ENCODE data around the gene MCRIP1.

MCRIP1 gene

DNA sequence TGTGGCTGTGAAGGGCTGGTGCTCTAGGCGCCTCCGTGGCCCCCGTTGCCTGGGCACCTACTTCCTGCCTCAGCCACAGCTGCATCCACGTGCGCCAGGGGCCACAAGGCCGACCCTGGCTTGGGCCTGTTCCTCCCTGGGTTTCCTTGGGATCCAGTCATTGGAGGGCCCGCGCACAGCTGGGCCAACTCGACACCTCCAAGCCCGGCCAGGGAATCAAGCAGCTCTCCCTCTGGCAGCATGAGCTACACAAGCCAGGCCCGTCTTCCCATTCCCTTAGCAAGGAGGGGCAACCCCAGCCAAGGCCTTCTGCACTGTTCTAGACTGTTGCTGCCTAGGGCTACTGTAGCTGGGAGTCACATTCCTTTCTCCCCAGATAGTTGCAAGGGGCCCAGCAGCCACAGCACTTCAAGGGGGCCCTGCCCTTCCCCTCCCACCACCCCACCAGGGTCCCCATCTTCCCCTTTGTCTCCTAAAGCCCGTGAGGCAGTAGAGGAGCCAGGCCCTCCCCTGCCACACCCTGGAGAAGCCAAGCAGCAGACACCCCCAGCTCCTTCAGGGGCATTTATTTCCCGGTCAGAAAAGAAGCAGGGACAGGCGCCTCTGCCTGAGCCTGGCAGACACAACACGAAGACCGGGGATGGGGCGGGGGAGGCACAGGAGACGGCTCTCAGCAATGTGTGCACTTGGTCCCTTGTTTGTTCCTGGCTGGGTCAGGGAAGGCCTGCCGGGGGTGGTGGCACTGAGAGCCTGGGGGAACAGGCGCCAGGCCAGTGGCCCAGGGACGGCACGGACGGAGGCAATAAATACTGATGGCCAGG lies 34.3 kb upstream of the MCRIP1 start (continued):
- TF ChIP-seq, protein P1, sequence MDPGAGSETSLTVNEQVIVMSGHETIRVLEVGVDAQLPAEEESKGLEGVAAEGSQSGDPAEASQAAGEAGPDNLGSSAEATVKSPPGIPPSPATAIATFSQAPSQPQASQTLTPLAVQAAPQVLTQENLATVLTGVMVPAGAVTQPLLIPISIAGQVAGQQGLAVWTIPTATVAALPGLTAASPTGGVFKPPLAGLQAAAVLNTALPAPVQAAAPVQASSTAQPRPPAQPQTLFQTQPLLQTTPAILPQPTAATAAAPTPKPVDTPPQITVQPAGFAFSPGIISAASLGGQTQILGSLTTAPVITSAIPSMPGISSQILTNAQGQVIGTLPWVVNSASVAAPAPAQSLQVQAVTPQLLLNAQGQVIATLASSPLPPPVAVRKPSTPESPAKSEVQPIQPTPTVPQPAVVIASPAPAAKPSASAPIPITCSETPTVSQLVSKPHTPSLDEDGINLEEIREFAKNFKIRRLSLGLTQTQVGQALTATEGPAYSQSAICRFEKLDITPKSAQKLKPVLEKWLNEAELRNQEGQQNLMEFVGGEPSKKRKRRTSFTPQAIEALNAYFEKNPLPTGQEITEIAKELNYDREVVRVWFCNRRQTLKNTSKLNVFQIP (CRISPR knock-in tag; IDR thresholded peaks at IDR 0.05; ENCODE audit: borderline replicate concordance, low read depth), result peak; percentile 65
- no peak for TF ChIP-seq BACH2 (CRISPR knock-in tag; IDR thresholded peaks at IDR 0.05; ENCODE audit: borderline replicate concordance)
- peak; percentile 91 for TF ChIP-seq ESRRG (CRISPR knock-in tag; IDR thresholded peaks at IDR 0.05)
- TF ChIP-seq ZNF8 (CRISPR knock-in tag; IDR thresholded peaks at IDR 0.05), result no peak; the same call in 1 of the 2 replicates
- 0 out of 2 replicates have a peak, but pooled peaks have one; percentile 24 for TF ChIP-seq PPARA (CRISPR knock-in tag; IDR thresholded peaks at IDR 0.05; ENCODE audit: borderline replicate concordance)
- TF ChIP-seq, protein P2, sequence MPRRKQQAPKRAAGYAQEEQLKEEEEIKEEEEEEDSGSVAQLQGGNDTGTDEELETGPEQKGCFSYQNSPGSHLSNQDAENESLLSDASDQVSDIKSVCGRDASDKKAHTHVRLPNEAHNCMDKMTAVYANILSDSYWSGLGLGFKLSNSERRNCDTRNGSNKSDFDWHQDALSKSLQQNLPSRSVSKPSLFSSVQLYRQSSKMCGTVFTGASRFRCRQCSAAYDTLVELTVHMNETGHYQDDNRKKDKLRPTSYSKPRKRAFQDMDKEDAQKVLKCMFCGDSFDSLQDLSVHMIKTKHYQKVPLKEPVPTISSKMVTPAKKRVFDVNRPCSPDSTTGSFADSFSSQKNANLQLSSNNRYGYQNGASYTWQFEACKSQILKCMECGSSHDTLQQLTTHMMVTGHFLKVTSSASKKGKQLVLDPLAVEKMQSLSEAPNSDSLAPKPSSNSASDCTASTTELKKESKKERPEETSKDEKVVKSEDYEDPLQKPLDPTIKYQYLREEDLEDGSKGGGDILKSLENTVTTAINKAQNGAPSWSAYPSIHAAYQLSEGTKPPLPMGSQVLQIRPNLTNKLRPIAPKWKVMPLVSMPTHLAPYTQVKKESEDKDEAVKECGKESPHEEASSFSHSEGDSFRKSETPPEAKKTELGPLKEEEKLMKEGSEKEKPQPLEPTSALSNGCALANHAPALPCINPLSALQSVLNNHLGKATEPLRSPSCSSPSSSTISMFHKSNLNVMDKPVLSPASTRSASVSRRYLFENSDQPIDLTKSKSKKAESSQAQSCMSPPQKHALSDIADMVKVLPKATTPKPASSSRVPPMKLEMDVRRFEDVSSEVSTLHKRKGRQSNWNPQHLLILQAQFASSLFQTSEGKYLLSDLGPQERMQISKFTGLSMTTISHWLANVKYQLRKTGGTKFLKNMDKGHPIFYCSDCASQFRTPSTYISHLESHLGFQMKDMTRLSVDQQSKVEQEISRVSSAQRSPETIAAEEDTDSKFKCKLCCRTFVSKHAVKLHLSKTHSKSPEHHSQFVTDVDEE (CRISPR knock-in tag; IDR thresholded peaks at IDR 0.05), result no peak
- TF ChIP-seq, protein P3, sequence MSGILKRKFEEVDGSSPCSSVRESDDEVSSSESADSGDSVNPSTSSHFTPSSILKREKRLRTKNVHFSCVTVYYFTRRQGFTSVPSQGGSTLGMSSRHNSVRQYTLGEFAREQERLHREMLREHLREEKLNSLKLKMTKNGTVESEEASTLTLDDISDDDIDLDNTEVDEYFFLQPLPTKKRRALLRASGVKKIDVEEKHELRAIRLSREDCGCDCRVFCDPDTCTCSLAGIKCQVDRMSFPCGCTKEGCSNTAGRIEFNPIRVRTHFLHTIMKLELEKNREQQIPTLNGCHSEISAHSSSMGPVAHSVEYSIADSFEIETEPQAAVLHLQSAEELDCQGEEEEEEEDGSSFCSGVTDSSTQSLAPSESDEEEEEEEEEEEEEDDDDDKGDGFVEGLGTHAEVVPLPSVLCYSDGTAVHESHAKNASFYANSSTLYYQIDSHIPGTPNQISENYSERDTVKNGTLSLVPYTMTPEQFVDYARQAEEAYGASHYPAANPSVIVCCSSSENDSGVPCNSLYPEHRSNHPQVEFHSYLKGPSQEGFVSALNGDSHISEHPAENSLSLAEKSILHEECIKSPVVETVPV (CRISPR knock-in tag; IDR thresholded peaks at IDR 0.05), result peak; percentile 39; the same call in 1 of the 2 replicates

DNA sequence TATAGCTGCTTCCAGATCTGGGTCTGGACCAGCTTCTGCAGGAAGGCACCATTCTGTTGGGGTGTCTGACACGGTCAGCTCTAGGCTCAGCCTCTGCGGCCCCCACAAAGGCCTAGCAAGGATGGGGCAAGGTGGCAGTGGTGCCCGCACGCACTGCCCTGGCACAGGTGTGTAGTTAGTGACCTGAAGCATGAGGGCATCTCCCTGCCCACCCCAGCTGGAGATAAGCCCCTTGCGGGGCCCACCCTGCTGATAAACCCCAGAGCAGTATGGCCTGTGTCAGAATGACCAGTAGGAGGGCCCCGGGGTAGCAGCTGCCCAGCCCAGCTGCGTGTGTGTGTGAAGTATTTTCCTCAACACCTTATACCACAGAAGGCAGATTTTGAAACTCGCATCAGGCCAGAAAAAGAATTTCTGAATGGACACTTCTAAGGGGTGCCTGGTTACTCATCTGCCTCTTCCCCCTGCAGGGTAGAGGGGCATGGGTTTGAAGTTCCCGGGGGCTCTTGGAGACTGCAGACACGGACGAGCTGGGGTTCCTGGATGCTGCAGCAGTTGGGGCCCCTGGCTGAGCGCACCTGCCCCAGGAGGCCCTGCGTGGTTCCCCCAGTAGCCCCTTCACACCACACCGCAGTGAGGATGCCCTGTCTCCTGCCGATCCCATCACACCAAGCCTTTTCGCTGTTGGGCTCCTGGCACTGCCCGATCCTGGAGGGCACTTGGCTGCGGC lies 33.5 kb upstream of the MCRIP1 start:
- ATAC-seq, result peak; percentile 2
- no peak for TF ChIP-seq ESRRG (CRISPR knock-in tag; IDR thresholded peaks at IDR 0.05)
- TF ChIP-seq, protein P2 (CRISPR knock-in tag; IDR thresholded peaks at IDR 0.05), result no peak
- no peak for TF ChIP-seq OSR1 (CRISPR knock-in tag; IDR thresholded peaks at IDR 0.05)
- TF ChIP-seq TOX (CRISPR knock-in tag; IDR thresholded peaks at IDR 0.05; ENCODE audit: borderline replicate concordance), result no peak
- TF ChIP-seq PPARA (CRISPR knock-in tag; IDR thresholded peaks at IDR 0.05; ENCODE audit: borderline replicate concordance), result no peak
- TF ChIP-seq, protein P3 (CRISPR knock-in tag; IDR thresholded peaks at IDR 0.05), result peak; percentile 4; the same call in 1 of the 2 replicates
- no peak for TF ChIP-seq ZNF565 (CRISPR knock-in tag; conservative IDR thresholded peaks at IDR 0.05; ENCODE audit: low read depth)
- TF ChIP-seq, protein P4, sequence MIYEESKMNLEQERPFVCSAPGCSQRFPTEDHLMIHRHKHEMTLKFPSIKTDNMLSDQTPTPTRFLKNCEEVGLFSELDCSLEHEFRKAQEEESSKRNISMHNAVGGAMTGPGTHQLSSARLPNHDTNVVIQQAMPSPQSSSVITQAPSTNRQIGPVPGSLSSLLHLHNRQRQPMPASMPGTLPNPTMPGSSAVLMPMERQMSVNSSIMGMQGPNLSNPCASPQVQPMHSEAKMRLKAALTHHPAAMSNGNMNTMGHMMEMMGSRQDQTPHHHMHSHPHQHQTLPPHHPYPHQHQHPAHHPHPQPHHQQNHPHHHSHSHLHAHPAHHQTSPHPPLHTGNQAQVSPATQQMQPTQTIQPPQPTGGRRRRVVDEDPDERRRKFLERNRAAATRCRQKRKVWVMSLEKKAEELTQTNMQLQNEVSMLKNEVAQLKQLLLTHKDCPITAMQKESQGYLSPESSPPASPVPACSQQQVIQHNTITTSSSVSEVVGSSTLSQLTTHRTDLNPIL (CRISPR knock-in tag; IDR thresholded peaks at IDR 0.05; ENCODE audit: low read depth), result no peak; the same call in 1 of the 2 replicates
- TF ChIP-seq ISL1 (CRISPR knock-in tag; IDR thresholded peaks at IDR 0.05), result no peak
- no peak for TF ChIP-seq ARNTL (CRISPR knock-in tag; IDR thresholded peaks at IDR 0.05; ENCODE audit: borderline replicate concordance, low read depth)
- TF ChIP-seq SNAI2 (CRISPR knock-in tag; IDR thresholded peaks at IDR 0.05), result no peak
- TF ChIP-seq, protein P5, sequence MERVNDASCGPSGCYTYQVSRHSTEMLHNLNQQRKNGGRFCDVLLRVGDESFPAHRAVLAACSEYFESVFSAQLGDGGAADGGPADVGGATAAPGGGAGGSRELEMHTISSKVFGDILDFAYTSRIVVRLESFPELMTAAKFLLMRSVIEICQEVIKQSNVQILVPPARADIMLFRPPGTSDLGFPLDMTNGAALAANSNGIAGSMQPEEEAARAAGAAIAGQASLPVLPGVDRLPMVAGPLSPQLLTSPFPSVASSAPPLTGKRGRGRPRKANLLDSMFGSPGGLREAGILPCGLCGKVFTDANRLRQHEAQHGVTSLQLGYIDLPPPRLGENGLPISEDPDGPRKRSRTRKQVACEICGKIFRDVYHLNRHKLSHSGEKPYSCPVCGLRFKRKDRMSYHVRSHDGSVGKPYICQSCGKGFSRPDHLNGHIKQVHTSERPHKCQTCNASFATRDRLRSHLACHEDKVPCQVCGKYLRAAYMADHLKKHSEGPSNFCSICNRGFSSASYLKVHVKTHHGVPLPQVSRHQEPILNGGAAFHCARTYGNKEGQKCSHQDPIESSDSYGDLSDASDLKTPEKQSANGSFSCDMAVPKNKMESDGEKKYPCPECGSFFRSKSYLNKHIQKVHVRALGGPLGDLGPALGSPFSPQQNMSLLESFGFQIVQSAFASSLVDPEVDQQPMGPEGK (CRISPR knock-in tag; IDR thresholded peaks at IDR 0.05; ENCODE audit: borderline replicate concordance), result no peak
- TF ChIP-seq GLIS3 (CRISPR knock-in tag; IDR thresholded peaks at IDR 0.05), result peak; percentile 33; the same call in 1 of the 2 replicates
- TF ChIP-seq ZNF70 (CRISPR knock-in tag; IDR thresholded peaks at IDR 0.05), result no peak
- no peak for TF ChIP-seq BACH2 (CRISPR knock-in tag; IDR thresholded peaks at IDR 0.05; ENCODE audit: borderline replicate concordance)
- TF ChIP-seq ZC3H10 (CRISPR knock-in tag; IDR thresholded peaks at IDR 0.05), result no peak; the same call in 1 of the 2 replicates
- TF ChIP-seq ZFP30 (CRISPR knock-in tag; IDR thresholded peaks at IDR 0.05), result 0 out of 2 replicates have a peak, but pooled peaks have one; percentile 35
- no peak; the same call in none of the 2 replicates for TF ChIP-seq CSDC2 (CRISPR knock-in tag; IDR thresholded peaks at IDR 0.05)
- TF ChIP-seq, protein P1 (CRISPR knock-in tag; IDR thresholded peaks at IDR 0.05; ENCODE audit: borderline replicate concordance, low read depth), result no peak
- no peak for TF ChIP-seq ZNF8 (CRISPR knock-in tag; IDR thresholded peaks at IDR 0.05)
